Testis (tissue), 2 donors: ENCODE data around the gene SMG6.

ENCODE experiments used
- CTCF ChIP-seq, 3 experiments: fragments of 450-650 bp in 2 of 3; fragments of 200-600 bp in 1 of 3; sonication (generic) in 1 of 3; IDR thresholded peaks; one replicate each; pipeline ENCODE4 v1.5.1; 2016 to 2019; ENCODE audit warnings: antibody characterized with exemption in 3 of 3, mild to moderate bottlenecking in 2 of 3, moderate library complexity in 1 of 3
- POLR2A ChIP-seq: fragments of 450-650 bp; IDR thresholded peaks from one replicate; pipeline ENCODE4 v1.6.1; 2017; ENCODE audit warnings: antibody characterized with exemption, mild to moderate bottlenecking, moderate library complexity

DNA sequence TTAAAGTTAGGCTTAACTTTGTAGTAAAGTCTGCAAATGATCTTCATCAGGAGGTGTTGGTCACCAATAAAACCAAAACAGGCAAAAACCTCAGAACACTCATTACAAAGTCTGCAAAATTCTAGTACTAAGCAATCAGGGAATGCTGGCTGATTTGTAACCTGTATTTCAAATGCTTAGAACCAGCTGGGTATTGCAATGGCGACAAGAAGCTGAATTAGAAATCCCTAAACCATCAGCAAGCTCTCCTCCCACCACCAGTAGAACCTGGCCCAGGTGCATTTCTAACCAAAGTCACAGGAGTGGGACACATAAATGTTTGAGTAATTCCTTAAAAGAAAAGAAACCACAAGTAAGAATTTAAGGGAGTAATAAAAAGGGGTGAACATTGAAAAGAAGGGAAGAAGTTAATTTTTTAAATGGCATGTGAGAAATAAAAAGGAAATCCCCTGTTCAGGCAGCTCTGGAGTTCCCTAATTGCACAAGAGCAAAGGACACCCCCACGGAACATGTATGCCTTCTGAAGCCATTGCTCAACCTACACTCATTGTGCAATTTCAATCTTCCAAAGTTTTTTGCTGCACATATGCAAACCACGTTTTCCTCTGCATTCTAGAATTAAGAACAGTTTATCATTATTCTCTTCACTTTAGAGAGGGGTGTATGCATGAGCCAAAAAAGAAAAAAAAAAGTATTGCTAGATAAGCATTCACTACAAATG is 145.8 kb downstream of the SMG6 start:
- TF ChIP-seq CTCF (IDR thresholded peaks at IDR 0.05) (no peak), POLR2A (no peak)
